ENCODE measurements around the gene LYST.

The LYST gene

DNA sequence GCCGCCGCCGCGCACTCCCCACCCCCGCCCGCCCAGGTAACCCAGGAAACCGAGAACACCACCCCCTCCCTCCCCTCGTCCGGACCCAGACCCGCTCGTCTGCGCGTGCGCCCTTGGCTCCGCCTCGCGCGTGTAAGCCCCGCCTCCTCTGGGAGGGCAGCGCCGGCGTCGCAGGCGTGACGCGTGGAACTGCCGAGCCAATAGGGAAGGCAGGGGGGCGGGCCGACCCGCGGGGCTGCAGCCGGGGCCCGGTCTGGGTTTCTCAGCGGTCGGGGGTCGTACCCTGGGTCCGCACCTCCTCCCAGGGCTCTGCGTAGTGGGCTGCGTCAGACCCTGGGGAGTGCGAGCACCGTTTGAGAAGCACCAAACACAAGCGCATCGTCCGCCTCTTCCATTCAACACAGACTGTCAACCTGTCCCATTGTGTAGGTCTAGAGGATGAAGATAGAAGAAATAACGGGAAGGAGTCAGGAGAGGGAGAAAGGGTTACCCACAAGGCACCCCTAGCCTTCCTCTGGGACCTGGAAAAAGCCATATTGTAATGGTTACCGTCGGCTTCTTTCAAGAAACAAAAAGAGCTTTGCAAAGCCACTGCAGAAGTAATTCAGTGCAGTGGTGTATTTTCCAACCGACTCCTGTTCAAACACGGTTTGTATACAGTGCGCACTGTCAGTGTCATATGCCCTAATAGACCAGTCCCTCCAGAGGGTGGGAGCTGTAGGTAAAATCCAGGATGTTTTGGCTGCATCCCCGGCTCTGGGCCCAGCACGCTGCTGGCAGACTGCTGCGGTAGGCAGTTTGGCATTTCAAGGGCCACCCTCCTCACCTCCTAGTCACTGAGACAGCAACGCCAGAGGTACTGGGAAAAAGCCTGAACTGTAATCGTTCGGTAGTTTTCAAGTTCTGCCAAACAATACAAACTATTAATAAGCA, 473 bp upstream of the LYST start:
- TF ChIP-seq, protein P1, sequence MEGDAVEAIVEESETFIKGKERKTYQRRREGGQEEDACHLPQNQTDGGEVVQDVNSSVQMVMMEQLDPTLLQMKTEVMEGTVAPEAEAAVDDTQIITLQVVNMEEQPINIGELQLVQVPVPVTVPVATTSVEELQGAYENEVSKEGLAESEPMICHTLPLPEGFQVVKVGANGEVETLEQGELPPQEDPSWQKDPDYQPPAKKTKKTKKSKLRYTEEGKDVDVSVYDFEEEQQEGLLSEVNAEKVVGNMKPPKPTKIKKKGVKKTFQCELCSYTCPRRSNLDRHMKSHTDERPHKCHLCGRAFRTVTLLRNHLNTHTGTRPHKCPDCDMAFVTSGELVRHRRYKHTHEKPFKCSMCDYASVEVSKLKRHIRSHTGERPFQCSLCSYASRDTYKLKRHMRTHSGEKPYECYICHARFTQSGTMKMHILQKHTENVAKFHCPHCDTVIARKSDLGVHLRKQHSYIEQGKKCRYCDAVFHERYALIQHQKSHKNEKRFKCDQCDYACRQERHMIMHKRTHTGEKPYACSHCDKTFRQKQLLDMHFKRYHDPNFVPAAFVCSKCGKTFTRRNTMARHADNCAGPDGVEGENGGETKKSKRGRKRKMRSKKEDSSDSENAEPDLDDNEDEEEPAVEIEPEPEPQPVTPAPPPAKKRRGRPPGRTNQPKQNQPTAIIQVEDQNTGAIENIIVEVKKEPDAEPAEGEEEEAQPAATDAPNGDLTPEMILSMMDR (IDR thresholded peaks at IDR 0.05): peak; percentile 28
- Histone ChIP-seq H3K4me1 (ENCODE audit: control insufficient read depth in 1 of 2, insufficient read depth in 1 of 2, low read depth in 1 of 2, low read length in 1 of 2) (peaks cover 53 to 55% of the 10 kb centered on the region in 2 experiments), H3K36me3 (no peaks in the 10 kb centered on the region), H3K27ac (peak overlapping the region; percentile 99), H3K27me3 (no peaks in the 10 kb centered on the region), H3K9me3 (no peaks in the 10 kb centered on the region), H3K4me3 (ENCODE audit: low read depth in 1 of 2, low read length in 1 of 2) (peak overlapping the region; percentile 80 to 86)

DNA sequence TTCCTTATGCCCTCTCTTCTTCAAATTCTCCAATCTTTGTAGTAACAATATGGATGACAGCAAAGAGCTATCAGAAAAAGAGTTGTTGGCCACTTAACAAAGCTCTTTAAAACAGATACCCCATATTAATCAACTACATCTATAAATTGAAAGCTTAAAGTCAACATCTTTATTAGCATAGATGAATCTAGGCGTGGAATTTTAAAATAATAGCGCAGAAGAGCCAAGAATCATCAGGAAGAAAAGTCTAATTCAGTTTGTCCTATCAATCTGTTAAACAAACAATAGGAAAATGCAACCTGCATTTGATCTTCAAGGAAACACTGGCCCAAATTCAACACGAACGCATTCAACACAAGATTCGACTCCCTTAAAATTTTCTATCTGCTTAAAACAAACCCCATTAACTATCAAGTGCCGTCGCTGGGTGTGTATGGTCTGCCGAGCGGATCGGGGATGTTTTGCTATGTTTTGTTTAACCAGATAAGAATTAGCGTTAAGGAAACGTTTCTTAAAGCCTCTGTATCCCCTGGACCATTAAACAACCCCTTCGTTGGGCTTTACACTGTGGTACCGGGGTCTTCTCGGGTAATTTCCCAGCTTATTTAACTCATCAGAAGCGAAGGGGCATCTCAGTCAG, 1.0 kb downstream of the LYST start:
- Histone ChIP-seq H3K27me3 (no peaks in the 10 kb centered on the region), H3K36me3 (no peaks in the 10 kb centered on the region), H3K4me1 (ENCODE audit: control insufficient read depth in 1 of 2, insufficient read depth in 1 of 2, low read depth in 1 of 2, low read length in 1 of 2) (peaks cover 59 to 61% of the 10 kb centered on the region in 2 experiments), H3K27ac (peak overlapping the region; percentile 99), H3K4me3 (ENCODE audit: low read depth in 1 of 2, low read length in 1 of 2) (peak overlapping the region; percentile 80 to 86), H3K9me3 (no peaks in the 10 kb centered on the region)
- TF ChIP-seq, protein P1 (IDR thresholded peaks at IDR 0.05): no peak

DNA sequence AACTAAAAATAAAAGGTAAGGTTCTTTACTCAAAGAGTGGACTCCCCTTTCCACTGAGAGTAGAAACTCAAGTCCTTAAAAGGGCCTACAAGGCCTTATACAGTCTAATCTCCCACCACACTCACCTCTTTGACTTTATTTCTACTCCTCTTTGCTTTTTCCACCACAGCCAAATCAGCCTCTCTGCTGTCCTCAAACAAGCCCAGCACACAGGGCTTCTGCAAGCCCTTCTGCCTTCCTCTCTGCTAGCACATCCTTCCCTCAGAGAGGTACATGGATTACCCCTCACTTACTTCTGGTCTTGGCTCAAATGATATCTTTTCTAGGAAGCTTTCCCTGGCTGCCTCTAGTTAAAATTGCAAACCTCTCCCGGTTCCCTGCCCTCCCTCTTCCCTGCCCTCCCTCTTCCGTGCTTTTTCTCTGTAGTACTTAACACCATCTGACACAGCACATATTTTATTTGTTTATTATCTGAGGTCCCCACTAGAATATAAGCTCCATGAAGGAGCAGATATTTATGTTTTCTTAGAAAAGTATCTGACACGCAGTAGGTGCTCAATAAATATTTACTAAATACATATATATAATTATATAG, 1.7 kb downstream of the LYST start:
- peak overlapping the region; percentile 99 for H3K27ac ChIP-seq
- TF ChIP-seq, protein P1 (IDR thresholded peaks at IDR 0.05): no peak
- peaks cover 65 to 68% of the 10 kb centered on the region in 2 experiments for H3K4me1 ChIP-seq (ENCODE audit: control insufficient read depth in 1 of 2, insufficient read depth in 1 of 2, low read depth in 1 of 2, low read length in 1 of 2)
- H3K36me3 ChIP-seq: no peaks in the 10 kb centered on the region
- H3K9me3 ChIP-seq: no peaks in the 10 kb centered on the region
- H3K27me3 ChIP-seq: no peaks in the 10 kb centered on the region
- peak overlapping the region; percentile 80 to 86 for H3K4me3 ChIP-seq (ENCODE audit: low read depth in 1 of 2, low read length in 1 of 2)

DNA sequence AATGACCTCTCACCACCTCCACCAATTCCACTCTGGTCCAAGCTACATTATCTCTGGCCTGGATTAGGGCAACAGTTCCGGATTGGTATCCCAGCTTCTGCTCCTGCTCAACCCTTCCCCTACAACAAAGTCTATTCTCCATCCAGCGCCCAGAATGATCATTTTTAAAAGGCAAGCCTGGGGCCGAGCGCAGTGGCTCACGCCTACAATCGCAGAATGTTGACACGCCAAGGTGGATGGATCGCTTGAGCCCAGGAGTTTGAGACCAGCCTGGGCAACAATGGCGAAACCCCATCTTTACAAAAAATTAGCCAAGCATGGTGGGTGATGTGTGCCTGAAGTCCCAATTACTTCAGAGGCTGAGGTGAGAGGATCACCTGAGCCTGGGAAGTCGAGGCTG, 2.2 kb downstream of the LYST start:
- no peaks in the 10 kb centered on the region for H3K27me3 ChIP-seq
- H3K4me3 ChIP-seq (ENCODE audit: low read depth in 1 of 2, low read length in 1 of 2): peak overlapping the region; percentile 80 to 86
- H3K4me1 ChIP-seq (ENCODE audit: control insufficient read depth in 1 of 2, insufficient read depth in 1 of 2, low read depth in 1 of 2, low read length in 1 of 2): peaks cover 71 to 72% of the 10 kb centered on the region in 2 experiments
- no peaks in the 10 kb centered on the region for H3K36me3 ChIP-seq
- no peaks in the 10 kb centered on the region for H3K9me3 ChIP-seq
- peak overlapping the region; percentile 99 for H3K27ac ChIP-seq
- TF ChIP-seq, protein P1 (IDR thresholded peaks at IDR 0.05): no peak

DNA sequence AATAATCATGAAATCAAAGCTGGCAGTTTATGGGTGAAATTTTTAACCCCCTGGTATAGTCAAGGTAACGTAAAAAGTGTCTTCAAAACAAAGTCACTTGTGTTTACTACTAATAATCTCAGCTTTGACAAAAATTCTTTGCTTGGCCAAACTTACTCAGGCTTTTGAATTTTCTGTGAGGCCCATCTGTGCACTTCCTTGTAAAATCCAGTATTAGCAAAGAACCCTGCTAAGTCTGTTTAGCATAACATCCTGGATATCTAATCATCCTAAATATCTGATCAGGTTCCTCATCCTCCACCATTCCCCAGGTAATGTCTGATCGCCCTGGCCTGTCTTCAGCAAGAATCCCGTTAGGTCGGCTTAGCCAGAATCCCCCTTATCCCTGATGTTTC, 3.0 kb downstream of the LYST start:
- H3K27me3 ChIP-seq: no peaks in the 10 kb centered on the region
- peak overlapping the region; percentile 99 for H3K27ac ChIP-seq
- no peaks in the 10 kb centered on the region for H3K9me3 ChIP-seq
- H3K36me3 ChIP-seq: no peaks in the 10 kb centered on the region
- TF ChIP-seq, protein P1 (IDR thresholded peaks at IDR 0.05): no peak
- peak overlapping the region; percentile 80 to 86 for H3K4me3 ChIP-seq (ENCODE audit: low read depth in 1 of 2, low read length in 1 of 2)
- peaks cover 77 to 78% of the 10 kb centered on the region in 2 experiments for H3K4me1 ChIP-seq (ENCODE audit: control insufficient read depth in 1 of 2, insufficient read depth in 1 of 2, low read depth in 1 of 2, low read length in 1 of 2)

Measured in neutrophil (primary cell).